Measurements from ENCODE around the gene RGL1.

DNA sequence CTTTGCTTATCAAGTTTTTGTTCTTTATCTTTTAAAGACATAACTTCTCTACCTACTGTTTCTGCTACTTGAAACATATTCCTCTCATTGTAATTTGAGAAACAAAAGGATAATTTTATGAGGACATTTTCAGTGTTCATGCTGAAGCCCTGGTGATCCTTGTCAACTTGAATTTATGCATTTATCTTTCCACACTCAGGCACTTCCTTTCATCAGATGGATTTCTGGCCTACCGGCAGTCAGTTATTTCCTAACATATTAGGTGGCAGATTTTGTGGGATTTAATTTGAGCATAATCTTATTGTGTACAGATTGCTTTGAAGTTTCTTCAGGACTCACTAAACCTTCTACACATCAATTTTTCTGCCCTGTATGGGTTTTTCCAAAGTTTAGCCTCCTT is 75.0 kb downstream of the RGL1 start:
- no peak for TF ChIP-seq POLR2AphosphoS5 (IDR thresholded peaks at IDR 0.05)
- TF ChIP-seq, protein P1, sequence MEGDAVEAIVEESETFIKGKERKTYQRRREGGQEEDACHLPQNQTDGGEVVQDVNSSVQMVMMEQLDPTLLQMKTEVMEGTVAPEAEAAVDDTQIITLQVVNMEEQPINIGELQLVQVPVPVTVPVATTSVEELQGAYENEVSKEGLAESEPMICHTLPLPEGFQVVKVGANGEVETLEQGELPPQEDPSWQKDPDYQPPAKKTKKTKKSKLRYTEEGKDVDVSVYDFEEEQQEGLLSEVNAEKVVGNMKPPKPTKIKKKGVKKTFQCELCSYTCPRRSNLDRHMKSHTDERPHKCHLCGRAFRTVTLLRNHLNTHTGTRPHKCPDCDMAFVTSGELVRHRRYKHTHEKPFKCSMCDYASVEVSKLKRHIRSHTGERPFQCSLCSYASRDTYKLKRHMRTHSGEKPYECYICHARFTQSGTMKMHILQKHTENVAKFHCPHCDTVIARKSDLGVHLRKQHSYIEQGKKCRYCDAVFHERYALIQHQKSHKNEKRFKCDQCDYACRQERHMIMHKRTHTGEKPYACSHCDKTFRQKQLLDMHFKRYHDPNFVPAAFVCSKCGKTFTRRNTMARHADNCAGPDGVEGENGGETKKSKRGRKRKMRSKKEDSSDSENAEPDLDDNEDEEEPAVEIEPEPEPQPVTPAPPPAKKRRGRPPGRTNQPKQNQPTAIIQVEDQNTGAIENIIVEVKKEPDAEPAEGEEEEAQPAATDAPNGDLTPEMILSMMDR (IDR thresholded peaks at IDR 0.05), result no peak
- no peak for TF ChIP-seq EP300 (IDR thresholded peaks at IDR 0.05)
- no peak for TF ChIP-seq POLR2A (IDR thresholded peaks at IDR 0.05)

All from sigmoid colon (tissue), 4 donors.